Natural killer cell (primary cell): ENCODE results near the gene RSBN1L. TPM values are rescaled to one million over a fixed set of nuclear protein-coding genes. Genes with fewer than 3 reads are reported as not detected.
A peak's percentile ranks its signal among the peaks of the same experiment; 100 is the strongest.

ENCODE experiments used
- ATAC-seq, 3 donors: fragments of 150-1000 bp in 2 of 3; fragments of 200-7000 bp in 1 of 3; cut with Tn5 transposase; 1 replicate in 1 of 3; 2 replicates in 2 of 3; pipeline ENCODE4 v1.10.0; 2021; ENCODE audit warnings: mild to moderate bottlenecking in 2 of 3, moderate library complexity in 2 of 3
- DNase-seq, 2 donors: peaks; one replicate each; pipeline versions ENCODE4 v3.0.0 to v3.0.0-alpha.2; 2013 to 2021; ENCODE audit warnings: mixed read lengths in 1 of 2
- H3K27ac ChIP-seq: one replicate; pipeline ENCODE4 v1.5.1; 2013; ENCODE audit warnings: mild to moderate bottlenecking, low read length
- H3K27me3 ChIP-seq: one replicate; pipeline ENCODE4 v1.6.1; 2013; ENCODE audit warnings: low read length; ENCODE audit not compliant: control insufficient read depth, insufficient read depth
- H3K36me3 ChIP-seq: one replicate; pipeline ENCODE4 v1.6.1; 2013; ENCODE audit warnings: low read length; ENCODE audit not compliant: control insufficient read depth, insufficient read depth
- H3K4me1 ChIP-seq: one replicate; pipeline ENCODE4 v1.6.1; 2013; ENCODE audit warnings: low read length; ENCODE audit not compliant: control insufficient read depth, insufficient read depth
- H3K4me3 ChIP-seq: one replicate; pipeline ENCODE4 v1.5.1; 2013; ENCODE audit warnings: low read length
- H3K9me3 ChIP-seq: one replicate; pipeline ENCODE4 v1.6.1; 2013; ENCODE audit warnings: low read length; ENCODE audit not compliant: control insufficient read depth, insufficient read depth
- H3K27ac Mint-ChIP-seq, 2 donors: one replicate each; pipeline ENCODE4 v1.8.0; 2022; ENCODE audit warnings: mild to moderate bottlenecking in 2 of 2, mixed read lengths in 2 of 2, moderate library complexity in 1 of 2
- H3K27me3 Mint-ChIP-seq, 2 donors: one replicate each; pipeline ENCODE4 v1.8.0; 2022; ENCODE audit warnings: low read depth in 2 of 2, mixed read lengths in 2 of 2
- H3K36me3 Mint-ChIP-seq: one replicate; pipeline ENCODE4 v1.8.0; 2022; ENCODE audit warnings: mixed read lengths
- H3K4me1 Mint-ChIP-seq, 2 donors: one replicate each; pipeline ENCODE4 v1.8.0; 2022; ENCODE audit warnings: mixed read lengths in 2 of 2
- H3K4me3 Mint-ChIP-seq: one replicate; pipeline ENCODE4 v1.8.0; 2022; ENCODE audit warnings: mild to moderate bottlenecking, moderate library complexity, mixed read lengths
- H3K9me3 Mint-ChIP-seq, 2 donors: one replicate each; pipeline ENCODE4 v1.8.0; 2022; ENCODE audit warnings: mixed read lengths in 2 of 2
- CTCF ChIP-seq: fragments of 200-600 bp; IDR thresholded peaks from one replicate; pipeline ENCODE4 v1.8.0; 2022; ENCODE audit warnings: antibody characterized with exemption
- WGBS: methylation state at CpG from one replicate; pipeline ENCODE4 v1.1.7; 2013; ENCODE audit warnings: missing lambda C conversion rate; ENCODE audit not compliant: insufficient coverage; 5-methylcytosine and 5-hydroxymethylcytosine counted together
- intact Hi-C: fragments of 100-400 bp; cut with micrococcal nuclease; formaldehyde crosslinking; loops from one replicate; pipeline ENCODE4 v1.14.2; 2022
- total RNA-seq, 4 donors: library from RNA; stranded (reverse); fragments of 120-200 nt in 1 of 4; gene quantifications; one replicate each; pipeline versions ENCODE4 v1.2.3 to v1.2.4, GENCODE V29; 2013 to 2022

Gene RSBN1L
- total RNA-seq, 3 donors from 2014 or later (not counting 1 experiment from before 2014, with no cell fraction given), result 23.9 to 34.4 (median 33.4) TPM

- WGBS, result 95% methylated on average over 3 of the region's 3 CpGs
- Mint-ChIP-seq H3K27ac (peak overlapping the region; percentile 85 to 89), H3K9me3 (no peaks in the 10 kb centered on the region), H3K27me3 (no peaks in the 10 kb centered on the region), H3K4me1 (peaks cover 45 to 48% of the 10 kb centered on the region in 2 donors), H3K4me3 (peak overlapping the region; percentile 85), H3K36me3 (no peaks in the 10 kb centered on the region)
- Histone ChIP-seq H3K9me3 (no peaks in the 10 kb centered on the region), H3K27ac (peak overlapping the region; percentile 43), H3K4me3 (no peak overlapping the region), H3K27me3 (no peaks in the 10 kb centered on the region), H3K4me1 (peaks cover 12% of the 10 kb centered on the region), H3K36me3 (no peaks in the 10 kb centered on the region)
- intact Hi-C loops, result no loop called here
- no peak for TF ChIP-seq CTCF
- DNase-seq, result no peak
- ATAC-seq, result no peak
These were observed 31.3 kb downstream of the RSBN1L start for GRCh38 chr7:77727527-77727926.

GRCh38 chr7:77727936-77728701 lies 31.9 kb downstream of the RSBN1L start:
- peak in 1 of 2 donors; percentile 44 for DNase-seq
- H3K4me1 Mint-ChIP-seq, result peaks cover 51 to 53% of the 10 kb centered on the region in 2 donors
- H3K27me3 Mint-ChIP-seq, result no peaks in the 10 kb centered on the region
- Histone ChIP-seq H3K4me1 (peaks cover 15% of the 10 kb centered on the region), H3K36me3 (no peaks in the 10 kb centered on the region), H3K27ac (peak overlapping the region; percentile 43), H3K27me3 (no peaks in the 10 kb centered on the region), H3K4me3 (no peak overlapping the region), H3K9me3 (no peaks in the 10 kb centered on the region)
- no peak for TF ChIP-seq CTCF
- H3K27ac Mint-ChIP-seq, result peak overlapping the region; percentile 85 to 89
- H3K36me3 Mint-ChIP-seq, result no peaks in the 10 kb centered on the region
- 42% methylated on average over 8 of the region's 8 CpGs for WGBS
- H3K4me3 Mint-ChIP-seq, result peak overlapping the region; percentile 85
- H3K9me3 Mint-ChIP-seq, result no peaks in the 10 kb centered on the region
- peak; percentile 74 to 90 (median 87) for ATAC-seq
- intact Hi-C loops, result no loop called here

- no peaks in the 10 kb centered on the region for H3K36me3 Mint-ChIP-seq
- intact Hi-C loops, result loop anchor here (5.0 kb wide), 1 partner anchor 32 kb away; the partner anchor contains the start of gene RSBN1L
- peaks cover 20% of the 10 kb centered on the region for H3K4me1 ChIP-seq
- H3K4me3 ChIP-seq, result no peak overlapping the region
- H3K9me3 ChIP-seq, result no peaks in the 10 kb centered on the region
- H3K4me3 Mint-ChIP-seq, result peak overlapping the region; percentile 35
- H3K9me3 Mint-ChIP-seq, result no peaks in the 10 kb centered on the region
- no peak for DNase-seq
- H3K27me3 Mint-ChIP-seq, result no peaks in the 10 kb centered on the region
- H3K27ac ChIP-seq, result no peak overlapping the region
- no peak for TF ChIP-seq CTCF
- H3K4me1 Mint-ChIP-seq, result peaks cover 53 to 58% of the 10 kb centered on the region in 2 donors
- no peaks in the 10 kb centered on the region for H3K27me3 ChIP-seq
- no peak for ATAC-seq
- H3K27ac Mint-ChIP-seq, result peak overlapping the region; percentile 85 to 89
- H3K36me3 ChIP-seq, result no peaks in the 10 kb centered on the region
- 100% methylated on average over 2 of the region's 3 CpGs for WGBS
These were observed 33.5 kb downstream of the RSBN1L start for GRCh38 chr7:77729574-77730348.
